Epithelial cell of proximal tubule (primary cell): ENCODE results near the gene CKS1B. TPM values are rescaled to one million over a fixed set of nuclear protein-coding genes. Genes with fewer than 3 reads are reported as not detected.

Experiments used
- DNase-seq: peaks from one replicate; pipeline ENCODE4 v3.0.0-alpha.2; 2011; ENCODE audit warnings: low read depth
- H3K4me3 ChIP-seq: 2 replicates; pipeline ENCODE4 v1.5.1; 2011; ENCODE audit warnings: low read depth, mild to moderate bottlenecking, low read length
- total RNA-seq: library from RNA; depleted of rRNA; stranded (reverse); fragments of >200 nt; gene quantifications from 2 replicates; pipeline ENCODE4 v1.2.3, GENCODE V29; 2015
- TF ChIP-seq, protein P1 (sequence below): conservative IDR thresholded peaks from 2 replicates; pipeline ENCODE4 v1.5.1; 2012; ENCODE audit warnings: low read depth, mild to moderate bottlenecking, low read length

Gene CKS1B
- total RNA-seq, 1 donor from 2014 or later: 358 TPM

DNA sequence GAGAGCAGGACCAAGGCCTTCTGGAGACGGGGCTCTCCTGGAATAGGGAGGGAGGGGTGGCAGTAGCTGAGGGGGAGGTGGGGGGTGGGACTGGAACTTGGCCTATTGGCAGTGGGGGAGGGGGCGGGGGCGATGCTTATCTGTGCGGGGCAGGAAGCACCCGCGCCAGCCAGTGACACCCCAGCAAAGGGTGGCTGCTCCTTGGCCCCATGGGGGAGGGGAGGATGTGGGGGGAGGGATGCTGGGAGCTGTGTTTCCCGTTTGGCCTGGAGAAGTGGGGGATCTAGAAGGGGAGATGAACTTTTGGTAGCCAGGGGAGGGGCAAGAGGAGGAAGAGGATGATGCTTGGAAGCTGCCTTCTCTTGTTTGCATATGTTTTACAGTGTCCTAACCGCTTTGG is 39.2 kb downstream of the CKS1B start:
- DNase-seq: no peak
- TF ChIP-seq, protein P1, sequence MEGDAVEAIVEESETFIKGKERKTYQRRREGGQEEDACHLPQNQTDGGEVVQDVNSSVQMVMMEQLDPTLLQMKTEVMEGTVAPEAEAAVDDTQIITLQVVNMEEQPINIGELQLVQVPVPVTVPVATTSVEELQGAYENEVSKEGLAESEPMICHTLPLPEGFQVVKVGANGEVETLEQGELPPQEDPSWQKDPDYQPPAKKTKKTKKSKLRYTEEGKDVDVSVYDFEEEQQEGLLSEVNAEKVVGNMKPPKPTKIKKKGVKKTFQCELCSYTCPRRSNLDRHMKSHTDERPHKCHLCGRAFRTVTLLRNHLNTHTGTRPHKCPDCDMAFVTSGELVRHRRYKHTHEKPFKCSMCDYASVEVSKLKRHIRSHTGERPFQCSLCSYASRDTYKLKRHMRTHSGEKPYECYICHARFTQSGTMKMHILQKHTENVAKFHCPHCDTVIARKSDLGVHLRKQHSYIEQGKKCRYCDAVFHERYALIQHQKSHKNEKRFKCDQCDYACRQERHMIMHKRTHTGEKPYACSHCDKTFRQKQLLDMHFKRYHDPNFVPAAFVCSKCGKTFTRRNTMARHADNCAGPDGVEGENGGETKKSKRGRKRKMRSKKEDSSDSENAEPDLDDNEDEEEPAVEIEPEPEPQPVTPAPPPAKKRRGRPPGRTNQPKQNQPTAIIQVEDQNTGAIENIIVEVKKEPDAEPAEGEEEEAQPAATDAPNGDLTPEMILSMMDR: no peak

DNA sequence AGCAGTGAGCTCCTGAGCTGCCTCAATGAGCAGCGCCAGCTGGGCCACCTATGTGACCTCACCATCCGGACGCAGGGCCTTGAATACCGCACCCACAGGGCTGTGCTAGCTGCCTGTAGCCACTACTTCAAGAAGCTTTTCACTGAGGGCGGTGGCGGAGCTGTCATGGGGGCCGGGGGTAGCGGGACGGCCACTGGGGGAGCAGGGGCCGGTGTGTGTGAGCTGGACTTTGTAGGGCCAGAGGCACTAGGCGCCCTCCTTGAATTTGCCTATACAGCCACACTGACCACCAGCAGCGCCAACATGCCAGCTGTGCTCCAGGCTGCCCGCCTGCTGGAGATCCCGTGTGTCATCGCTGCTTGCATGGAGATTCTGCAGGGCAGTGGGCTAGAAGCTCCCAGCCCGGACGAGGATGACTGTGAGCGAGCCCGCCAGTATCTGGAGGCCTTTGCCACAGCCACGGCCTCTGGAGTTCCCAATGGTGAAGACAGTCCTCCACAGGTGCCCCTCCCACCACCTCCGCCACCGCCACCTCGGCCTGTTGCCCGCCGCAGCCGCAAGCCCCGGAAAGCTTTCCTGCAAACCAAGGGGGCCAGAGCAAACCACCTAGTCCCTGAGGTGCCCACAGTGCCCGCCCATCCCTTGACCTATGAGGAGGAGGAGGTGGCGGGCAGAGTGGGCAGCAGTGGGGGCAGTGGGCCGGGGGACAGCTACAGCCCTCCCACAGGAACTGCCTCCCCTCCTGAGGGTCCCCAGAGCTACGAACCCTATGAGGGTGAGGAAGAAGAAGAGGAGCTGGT is 40.4 kb downstream of the CKS1B start:
- no peak overlapping the region for H3K4me3 ChIP-seq
- TF ChIP-seq, protein P1: no peak

More for the DNA sequence above, 39.2 kb downstream of the CKS1B start:
- no peak overlapping the region for H3K4me3 ChIP-seq

DNA sequence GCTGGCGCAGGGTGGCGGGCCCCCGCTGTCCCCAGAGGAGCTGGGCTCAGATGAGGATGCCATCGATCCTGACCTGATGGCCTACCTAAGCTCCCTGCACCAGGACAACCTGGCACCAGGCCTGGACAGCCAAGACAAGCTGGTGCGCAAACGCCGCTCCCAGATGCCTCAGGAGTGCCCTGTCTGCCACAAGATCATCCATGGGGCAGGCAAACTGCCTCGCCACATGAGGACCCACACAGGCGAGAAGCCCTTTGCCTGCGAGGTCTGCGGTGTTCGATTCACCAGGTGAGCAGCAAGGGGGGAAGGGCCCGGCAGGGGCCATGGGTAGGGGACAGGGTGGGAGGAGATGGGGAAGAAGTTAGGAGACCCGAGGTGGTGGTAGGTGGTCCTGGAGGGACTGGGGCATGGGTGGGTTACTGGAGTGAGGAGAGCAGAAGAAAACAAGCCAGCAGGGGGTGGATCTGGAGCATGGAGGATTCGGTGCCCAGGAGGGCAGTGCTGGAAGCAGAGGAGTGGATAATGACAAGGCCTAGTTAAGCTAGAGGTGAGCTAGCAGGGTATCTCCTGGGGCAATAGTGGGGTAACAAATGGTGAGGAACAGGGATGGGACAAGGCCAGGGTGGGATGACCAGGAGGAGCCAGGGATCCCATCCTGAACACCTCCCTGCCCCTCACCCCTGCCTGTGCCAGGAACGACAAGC is 41.2 kb downstream of the CKS1B start:
- TF ChIP-seq, protein P1: no peak

More for the DNA sequence above, 40.4 kb downstream of the CKS1B start:
- DNase-seq: no peak

DNA sequence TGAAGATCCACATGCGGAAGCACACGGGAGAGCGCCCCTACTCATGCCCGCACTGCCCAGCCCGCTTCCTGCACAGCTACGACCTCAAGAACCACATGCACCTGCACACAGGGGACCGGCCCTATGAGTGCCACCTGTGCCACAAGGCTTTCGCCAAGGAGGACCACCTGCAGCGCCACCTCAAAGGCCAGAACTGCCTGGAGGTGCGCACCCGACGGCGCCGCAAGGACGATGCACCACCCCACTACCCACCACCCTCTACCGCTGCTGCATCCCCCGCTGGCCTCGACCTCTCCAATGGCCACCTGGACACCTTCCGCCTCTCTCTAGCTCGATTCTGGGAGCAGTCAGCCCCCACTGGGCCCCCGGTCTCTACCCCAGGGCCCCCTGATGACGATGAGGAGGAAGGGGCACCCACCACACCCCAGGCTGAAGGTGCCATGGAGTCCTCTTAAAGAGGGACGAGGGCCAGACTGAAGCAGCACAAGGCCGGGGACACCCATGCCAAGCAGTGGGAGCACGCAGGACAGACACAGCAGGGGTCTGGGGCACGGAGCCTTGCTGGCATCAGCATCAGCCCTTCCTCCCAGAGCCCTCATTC is 41.9 kb downstream of the CKS1B start:
- TF ChIP-seq, protein P1: no peak
- H3K4me3 ChIP-seq: no peak overlapping the region
- DNase-seq: no peak

More for the DNA sequence above, 41.2 kb downstream of the CKS1B start:
- DNase-seq: no peak
- no peak overlapping the region for H3K4me3 ChIP-seq

DNA sequence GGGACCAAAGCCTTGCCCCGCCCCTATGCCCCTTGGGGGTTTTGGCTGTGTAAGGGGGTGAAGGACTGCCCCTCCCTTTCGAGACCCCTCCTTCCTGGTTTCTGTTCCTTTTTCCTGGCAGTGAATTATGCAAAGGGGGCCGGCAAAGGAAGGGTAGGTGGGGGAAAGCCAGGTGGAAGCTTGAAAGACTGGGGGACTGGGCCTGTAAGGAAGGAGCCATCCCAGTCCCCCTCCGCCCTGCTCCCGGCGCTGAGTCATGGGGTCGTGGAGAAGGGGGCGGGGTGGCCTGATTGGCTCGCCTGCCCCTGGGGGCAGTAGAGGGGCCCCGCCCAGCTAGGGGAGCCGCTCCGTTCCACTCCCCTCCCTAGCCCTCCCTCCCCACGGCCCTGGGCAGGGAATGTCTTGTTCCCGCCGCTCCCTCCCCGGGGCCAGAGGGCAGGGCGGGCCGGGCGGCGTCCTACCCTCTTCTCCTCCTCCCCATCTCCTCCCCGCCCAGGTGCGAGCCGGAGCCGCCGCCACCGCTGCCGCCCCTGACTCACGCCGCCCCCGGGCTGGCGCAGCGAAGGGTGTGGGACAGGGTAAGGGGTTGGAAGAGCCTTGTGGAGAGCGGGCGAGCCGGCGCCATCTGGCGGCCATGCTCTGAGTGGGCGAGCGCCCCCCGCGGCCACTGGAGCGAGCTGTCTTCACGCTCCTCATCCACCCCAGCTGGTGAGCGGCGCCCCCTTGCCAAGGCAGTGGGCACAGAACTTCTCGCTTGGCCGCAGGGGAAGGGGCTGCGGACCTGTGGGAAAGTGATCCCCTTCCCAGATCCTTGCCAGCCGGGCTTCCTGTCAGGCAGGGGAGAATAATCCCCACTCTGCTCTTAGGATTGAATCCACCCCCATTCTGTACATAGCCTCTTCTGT is 42.8 kb downstream of the CKS1B start:
- no peak for DNase-seq
- H3K4me3 ChIP-seq: peak overlapping the region; percentile 13
- TF ChIP-seq, protein P1: peak; percentile 96

DNA sequence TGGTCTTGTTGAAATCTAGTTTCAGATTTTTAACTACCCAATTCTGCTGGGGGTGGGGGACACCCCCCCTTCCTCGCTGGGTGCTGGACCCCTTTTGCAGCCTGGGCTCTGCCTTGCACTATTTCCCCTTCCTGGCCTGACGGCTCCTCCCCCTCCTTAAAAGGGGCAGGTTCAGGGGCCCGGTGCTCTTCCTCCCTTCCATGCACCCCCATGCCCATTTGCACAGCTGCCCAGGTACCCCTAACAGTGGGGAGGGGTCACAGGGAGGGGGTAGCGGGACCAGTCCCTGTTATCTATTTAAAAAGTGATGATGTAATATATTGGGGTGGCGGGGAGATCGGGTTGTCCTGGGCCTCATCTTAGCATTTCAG is 43.5 kb downstream of the CKS1B start:
- peak overlapping the region; percentile 13 for H3K4me3 ChIP-seq
- TF ChIP-seq, protein P1: no peak
- no peak for DNase-seq
